ENCODE data around the gene DRAXIN. TPM values are rescaled to one million over a fixed set of nuclear protein-coding genes. Genes with fewer than 3 reads are reported as not detected.
A peak's percentile ranks its signal among the peaks of the same experiment; 100 is the strongest.

Gene DRAXIN
- total RNA-seq, 1 donor from 2014 or later: 0.05 TPM

- intact Hi-C loops (cut with DNase I): no loop called here
- ATAC-seq (ENCODE audit: poor library complexity): no peak
- DNase-seq: no peak
Measured at GRCh38 chr1:11741919-11742558, 50.5 kb downstream of the DRAXIN start.

DNA sequence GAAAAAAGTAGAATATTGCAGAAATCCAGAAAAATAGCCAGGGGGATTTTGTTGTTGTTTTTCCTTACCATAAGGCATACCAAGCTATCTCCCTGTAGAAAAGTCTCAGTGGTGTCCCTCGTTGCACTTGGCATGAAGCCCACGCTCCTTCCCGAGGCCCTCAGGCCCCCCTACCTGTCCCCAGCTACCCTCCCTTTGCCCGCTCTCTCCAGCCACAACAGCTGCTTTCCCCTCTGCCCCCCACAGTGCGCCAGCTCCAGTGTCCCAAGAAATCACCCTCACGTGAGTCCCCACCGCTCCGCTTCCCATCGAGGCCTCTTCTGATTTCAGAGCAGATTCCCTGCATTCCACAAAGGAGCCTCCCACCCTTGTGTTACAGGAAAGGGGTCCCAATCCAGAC is 52.8 kb downstream of the DRAXIN start:
- ATAC-seq (ENCODE audit: poor library complexity): no peak
- no peak for DNase-seq
- intact Hi-C loops (cut with DNase I): no loop called here

- intact Hi-C loops (cut with DNase I): no loop called here
- no peak for ATAC-seq (ENCODE audit: poor library complexity)
- DNase-seq: no peak
Measured at GRCh38 chr1:11746092-11746491, 54.6 kb downstream of the DRAXIN start.

DNA sequence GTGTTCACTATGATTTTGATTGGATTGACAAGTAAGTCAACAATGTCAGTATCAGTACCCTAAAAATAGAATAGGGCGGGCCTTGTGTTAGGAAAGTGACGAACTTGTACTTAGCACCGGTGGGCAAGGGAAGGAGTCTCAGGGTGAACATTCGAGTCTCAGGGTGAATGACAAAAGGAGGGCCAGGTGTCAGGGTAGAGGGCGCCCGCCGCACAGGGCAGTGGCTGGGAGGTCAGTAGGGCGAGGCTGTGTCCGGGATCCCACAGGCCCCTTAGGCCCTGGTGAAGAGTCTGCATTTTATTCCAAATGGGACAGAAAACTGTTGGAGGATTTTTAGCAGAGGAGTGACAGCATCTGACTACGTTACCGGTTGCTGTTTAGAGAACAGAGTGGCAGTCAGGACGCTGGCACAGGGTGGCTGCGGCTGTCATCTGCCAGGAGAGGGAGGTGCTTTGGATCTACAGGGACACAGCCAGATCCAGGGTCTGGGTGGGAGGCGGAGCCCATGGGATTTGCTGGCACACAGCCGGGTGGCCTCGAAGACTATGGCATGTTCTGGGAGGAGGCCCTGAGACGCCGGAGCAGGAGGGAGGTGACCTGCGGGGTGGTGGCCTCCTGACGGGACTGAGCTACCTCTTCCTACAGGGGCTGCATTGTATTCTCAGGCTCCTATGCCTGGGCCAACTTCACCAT is 55.4 kb downstream of the DRAXIN start:
- intact Hi-C loops (cut with DNase I): no loop called here
- ATAC-seq (ENCODE audit: poor library complexity) (peak; percentile 73), DNase-seq (peak; percentile 62)

DNA sequence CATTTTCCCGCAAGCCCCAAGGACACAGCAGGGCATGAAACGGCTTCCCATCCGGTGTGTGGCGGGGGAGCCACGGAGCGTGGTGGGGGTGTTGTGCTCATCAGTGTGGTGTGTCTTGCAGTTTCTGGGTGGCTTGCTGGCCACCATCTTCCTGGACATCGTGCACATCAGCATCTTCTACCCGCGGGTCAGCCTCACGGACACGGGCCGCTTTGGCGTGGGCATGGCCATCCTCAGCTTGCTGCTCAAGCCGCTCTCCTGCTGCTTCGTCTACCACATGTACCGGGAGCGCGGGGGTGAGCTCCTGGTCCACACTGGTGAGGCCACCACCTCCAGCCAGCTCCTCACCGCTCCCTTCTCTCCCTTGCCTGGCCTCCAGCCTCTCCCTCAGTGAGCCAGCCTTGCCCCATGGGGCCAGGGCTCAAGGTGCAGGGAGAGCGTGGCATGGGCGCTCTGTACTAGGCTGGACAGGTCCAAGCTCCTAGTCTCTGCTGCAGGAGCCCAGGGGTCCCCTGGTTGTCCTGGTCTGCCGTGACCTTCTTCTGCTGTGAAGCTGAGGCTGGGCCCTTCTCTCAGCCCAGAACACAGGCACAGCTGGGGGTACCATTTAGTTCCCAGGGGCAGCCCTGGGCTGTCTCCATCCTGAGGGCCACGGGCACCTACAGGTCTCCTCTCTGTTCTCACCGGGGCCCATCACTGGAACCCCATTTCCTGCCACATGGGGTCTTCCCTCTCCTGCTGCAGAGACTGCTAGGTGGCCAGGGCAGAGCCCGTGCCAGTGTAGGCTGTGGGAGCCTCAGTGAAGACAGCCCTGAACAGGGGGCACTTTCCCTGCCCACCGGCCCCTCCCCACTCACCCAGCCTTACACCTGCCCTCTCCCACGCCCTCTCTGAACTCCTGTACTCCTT is 57.0 kb downstream of the DRAXIN start:
- ATAC-seq (ENCODE audit: poor library complexity) (peak; percentile 3), DNase-seq (no peak)
- intact Hi-C loops (cut with DNase I): no loop called here

DNA sequence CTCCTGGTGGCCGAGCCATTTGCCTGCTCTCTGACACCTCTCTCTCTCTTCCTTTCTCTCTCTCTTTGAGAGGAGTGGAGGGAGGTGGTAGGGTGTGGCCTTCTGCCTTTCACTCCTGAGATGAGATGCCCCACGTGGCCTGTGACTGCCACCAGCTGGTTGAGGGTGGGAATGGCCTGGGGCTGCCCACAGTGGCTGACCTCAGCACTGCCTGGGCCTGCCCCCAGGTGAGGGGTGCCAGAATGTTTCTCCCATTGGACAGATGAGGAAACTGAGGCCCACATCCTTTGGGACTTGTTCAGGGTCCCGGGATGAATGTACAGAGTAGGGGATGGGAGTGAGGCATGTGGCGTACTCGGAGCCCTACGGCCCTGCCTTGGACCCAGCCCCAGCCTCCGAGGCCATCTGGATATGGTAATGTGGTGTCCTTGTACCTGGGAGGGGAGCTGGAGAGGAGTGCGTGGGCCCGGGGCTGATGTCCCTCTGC is 57.7 kb downstream of the DRAXIN start:
- ATAC-seq (ENCODE audit: poor library complexity) (peak; percentile 40), DNase-seq (peak; percentile 72)
- intact Hi-C loops (cut with DNase I): no loop called here

DNA sequence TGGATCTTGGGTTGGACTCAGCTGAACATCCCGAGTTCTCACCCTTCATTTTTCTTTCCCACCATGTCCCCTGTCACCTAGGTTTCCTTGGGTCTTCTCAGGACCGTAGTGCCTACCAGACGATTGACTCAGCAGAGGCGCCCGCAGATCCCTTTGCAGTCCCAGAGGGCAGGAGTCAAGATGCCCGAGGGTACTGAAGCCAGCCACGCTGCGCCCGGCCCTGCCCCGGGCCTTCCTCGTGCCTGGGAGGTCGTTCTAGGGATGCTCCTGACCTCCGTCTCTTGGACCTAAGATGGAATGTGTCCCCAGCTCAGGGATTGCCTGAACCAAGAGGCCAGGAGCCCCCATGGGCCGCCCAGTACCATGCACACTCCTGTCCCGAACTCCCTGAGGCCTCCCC is 58.5 kb downstream of the DRAXIN start:
- ATAC-seq (ENCODE audit: poor library complexity) (no peak), DNase-seq (no peak)
- intact Hi-C loops (cut with DNase I): no loop called here

- DNase-seq: no peak
- intact Hi-C loops (cut with DNase I): no loop called here
- no peak for ATAC-seq (ENCODE audit: poor library complexity)
Measured at GRCh38 chr1:11751087-11751486, 59.6 kb downstream of the DRAXIN start.

DNA sequence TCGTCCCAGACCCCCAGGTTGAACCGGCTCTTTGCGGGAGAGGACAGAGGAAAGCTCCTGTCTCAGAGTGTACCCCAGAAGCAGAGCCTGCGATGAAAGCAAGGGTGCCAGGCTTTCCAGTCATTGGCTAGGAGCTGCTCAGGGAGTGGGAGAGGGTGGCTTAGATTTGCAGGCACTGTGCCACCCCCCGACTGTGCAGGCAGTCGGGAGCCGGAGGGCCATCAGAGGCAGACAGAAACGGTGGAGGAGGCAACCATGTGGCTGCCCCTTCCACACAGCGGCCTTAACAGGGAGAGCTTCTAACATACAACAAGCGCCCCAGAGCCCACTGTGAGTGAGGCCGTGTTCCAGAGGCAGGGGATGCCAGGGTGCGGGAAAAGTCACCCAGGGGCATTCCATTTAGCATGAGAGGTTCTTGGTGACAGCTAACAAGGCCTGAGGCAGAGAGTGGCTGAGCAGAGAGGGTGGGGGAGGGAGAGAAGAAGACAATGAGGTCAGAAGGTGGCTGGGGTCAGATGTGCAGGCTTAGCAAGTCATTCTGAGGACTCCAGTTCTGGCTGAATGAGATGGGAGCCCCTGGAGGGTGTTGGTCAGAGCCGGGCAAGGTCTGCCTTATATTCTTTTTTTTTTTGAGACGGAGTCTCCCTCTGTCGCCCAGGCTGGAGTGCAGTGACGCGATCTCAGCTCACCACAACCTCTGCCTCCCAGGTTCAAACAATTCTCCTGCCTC is 61.0 kb downstream of the DRAXIN start:
- DNase-seq: no peak
- no peak for ATAC-seq (ENCODE audit: poor library complexity)
- intact Hi-C loops (cut with DNase I): no loop called here

DNA sequence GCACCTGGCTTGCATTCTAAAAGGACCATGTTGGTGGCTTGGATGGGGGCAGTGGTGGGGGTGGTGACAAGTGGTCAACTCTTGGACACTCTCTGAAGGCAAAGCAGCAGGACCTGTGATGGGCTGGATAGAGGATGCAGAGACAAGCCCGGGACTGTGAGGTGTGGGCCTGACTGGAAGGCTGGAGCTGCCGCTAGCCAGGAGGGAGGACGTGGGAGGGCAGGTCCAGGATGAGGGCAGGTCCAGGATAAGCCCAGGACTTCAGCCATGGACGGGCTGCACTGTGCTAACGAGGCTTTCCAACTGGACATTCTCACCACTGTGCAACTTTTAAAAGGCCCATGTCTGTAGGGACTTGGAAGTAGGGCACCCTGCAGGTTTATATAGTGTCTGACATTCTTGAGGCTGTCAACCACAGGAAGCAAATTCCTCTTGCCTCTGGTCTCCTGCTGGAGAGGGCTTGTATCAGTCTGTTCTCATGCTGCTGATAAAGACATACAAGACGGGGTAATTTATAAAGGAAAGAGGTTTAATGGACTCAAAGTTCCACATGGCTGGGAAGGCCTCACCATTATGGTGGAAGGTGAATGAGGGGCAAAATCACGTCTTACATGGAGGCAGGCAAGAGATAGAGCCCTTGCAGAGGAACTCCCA is 62.2 kb downstream of the DRAXIN start:
- no peak for DNase-seq
- no peak for ATAC-seq (ENCODE audit: poor library complexity)
- intact Hi-C loops (cut with DNase I): no loop called here

DNA sequence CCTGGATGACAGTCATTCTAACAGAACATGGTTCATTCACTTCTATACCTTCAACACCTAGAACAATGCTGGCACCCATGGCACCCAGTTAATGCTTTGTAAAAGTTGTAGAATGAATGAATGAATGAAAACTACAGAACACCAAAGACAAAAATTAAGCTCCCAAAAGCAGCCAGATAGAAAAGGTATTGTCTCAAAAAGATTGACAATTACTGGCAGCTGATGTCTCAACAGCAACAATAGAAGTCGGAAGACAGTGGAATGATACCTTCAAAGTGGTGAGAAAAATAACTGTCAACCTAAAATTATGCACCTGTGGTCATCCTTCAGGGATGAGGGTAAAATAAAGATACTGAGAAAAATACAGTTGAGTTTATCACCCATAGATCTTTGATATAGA is 65.5 kb downstream of the DRAXIN start:
- ATAC-seq (ENCODE audit: poor library complexity): no peak
- no peak for DNase-seq
- intact Hi-C loops (cut with DNase I): no loop called here

DNA sequence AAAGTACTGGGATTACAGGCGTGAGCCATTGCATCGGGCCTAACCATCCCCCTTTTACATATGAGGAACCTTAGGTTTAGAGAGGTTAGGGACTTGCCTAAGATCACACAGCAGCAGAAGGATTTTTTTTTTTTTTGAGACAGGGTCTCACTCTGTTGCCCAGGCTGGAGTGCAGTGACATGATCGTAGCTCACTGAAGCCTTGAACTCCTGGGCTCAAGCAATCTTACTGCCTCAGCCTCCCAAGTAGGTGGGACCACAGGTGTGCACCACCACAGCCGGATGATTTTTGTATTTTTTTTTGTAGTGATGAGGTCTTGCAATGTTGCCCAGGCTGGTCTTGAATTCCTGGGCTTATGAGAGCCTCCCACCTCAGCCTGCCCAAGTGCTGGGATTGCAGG is 68.3 kb downstream of the DRAXIN start:
- ATAC-seq (ENCODE audit: poor library complexity): no peak
- intact Hi-C loops (cut with DNase I): no loop called here
- DNase-seq: no peak

DNA sequence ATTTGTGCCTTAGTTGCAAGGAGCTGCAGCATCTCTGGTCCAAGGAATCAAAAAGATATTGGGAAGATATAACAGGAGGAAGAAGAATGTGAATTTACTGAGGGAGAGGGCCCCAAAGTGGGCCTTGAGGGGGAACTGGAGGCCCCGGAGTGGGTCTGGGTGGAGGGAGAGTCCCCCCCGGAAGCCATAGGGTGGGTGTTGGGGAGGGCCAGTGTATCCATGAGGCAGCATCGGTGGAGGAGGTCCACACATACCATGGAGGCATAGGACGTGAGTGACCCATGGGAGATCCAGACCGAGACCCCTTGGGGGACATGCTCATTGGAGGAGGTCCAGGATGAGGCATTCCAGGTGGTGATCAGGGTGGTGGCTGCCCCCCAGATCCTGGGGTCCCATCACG is 69.8 kb downstream of the DRAXIN start:
- intact Hi-C loops (cut with DNase I): no loop called here
- DNase-seq (no peak), ATAC-seq (ENCODE audit: poor library complexity) (no peak)

GRCh38 chr1:11761988-11762406 is 70.5 kb downstream of the DRAXIN start, which contains the start of gene C1orf167:
TSS of gene C1orf167 (plus strand) at chr1:11762193. CDS start at chr1:11764401, 2,208 bp downstream.
- intact Hi-C loops (cut with DNase I): no loop called here
- no peak for DNase-seq
- no peak for ATAC-seq (ENCODE audit: poor library complexity)

- intact Hi-C loops (cut with DNase I): no loop called here
- no peak for ATAC-seq (ENCODE audit: poor library complexity)
- no peak for DNase-seq
Measured at GRCh38 chr1:11764115-11764514, 72.6 kb downstream of the DRAXIN start.

DNA sequence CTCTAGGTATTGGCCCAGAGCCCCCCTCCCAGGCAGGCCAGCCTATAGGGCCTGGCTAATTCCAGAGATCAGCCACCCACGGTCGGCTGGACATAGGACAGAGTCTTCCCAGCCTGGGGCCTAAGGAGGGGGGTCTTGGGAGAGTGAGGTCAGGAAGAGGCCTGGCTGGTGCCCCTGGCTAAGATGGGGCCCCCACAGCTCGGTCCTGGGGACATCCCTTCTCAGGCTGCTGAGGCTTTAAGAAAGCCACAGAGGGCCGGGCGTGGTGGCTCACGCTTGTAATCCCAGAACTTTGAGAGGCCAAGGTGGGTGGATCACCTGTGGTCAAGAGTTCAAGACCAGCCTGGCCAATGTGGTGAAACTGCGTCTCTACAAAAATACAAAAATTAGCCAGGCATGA is 73.0 kb downstream of the DRAXIN start:
- intact Hi-C loops (cut with DNase I): no loop called here
- DNase-seq (no peak), ATAC-seq (ENCODE audit: poor library complexity) (no peak)

DNA sequence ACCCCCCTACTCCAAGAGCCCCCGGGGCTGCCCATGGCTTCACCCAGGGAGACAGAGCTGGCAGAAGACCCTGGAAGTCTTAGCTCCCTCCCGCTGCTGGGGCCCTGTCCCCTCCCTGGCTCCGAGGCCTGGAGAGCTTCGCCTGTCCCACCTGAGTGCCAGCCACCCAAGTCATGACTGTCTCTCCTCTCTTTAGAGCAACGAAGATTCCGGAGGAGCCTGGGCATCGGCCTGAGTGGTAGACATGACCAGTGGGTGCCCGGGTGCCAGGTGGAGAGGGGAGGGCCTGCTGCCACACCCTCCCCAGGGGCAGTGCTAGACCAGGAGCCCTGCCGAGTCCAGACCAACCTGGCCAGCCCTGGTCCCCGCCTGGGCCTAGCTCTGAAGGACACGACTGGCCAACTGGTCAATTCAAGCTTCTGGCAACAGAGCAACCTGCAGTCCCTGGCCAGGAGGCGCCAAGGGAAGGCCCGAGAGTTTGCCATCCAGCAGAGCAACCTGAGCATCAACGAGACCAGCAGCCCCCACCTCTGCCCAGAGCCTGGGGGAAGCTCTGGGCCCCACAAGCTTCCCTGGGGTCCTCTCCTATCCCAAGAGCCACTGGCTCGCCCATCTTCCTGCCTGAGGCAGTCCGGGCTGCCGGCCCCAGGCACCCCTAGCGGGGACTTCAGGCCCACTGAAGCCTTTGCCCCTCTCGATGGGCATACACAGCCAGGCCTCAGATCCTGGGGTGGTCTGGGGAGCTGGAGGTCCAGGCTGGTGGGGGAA is 74.3 kb downstream of the DRAXIN start:
- DNase-seq (no peak), ATAC-seq (ENCODE audit: poor library complexity) (no peak)

DNA sequence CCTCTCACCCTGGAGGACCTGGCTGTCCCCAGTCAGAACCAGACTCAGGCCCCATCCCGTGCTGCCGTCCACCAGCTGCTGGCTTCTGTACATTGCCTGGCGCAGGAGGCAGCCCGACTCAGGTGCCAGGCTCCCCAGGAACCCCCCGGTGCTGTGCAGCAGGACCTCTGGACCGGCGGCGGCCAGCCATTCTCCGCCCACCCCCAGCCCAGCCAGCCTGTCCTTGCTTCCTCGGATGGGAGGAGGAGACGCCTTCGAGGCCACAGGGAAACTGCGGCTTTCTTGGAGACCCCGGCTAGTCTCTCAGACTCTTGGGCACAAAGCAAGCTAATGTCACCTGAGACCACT is 74.9 kb downstream of the DRAXIN start:
- intact Hi-C loops (cut with DNase I): no loop called here
- DNase-seq: no peak
- no peak for ATAC-seq (ENCODE audit: poor library complexity)

More for the DNA sequence above, 74.3 kb downstream of the DRAXIN start:
- intact Hi-C loops (cut with DNase I): no loop called here
